HG02840 (cell line): Measurements from ENCODE around the gene JUNB.
A peak's percentile ranks its signal among the peaks of the same experiment; 100 is the strongest.

ENCODE experiments used
- ATAC-seq: cut with Tn5 transposase; IDR thresholded peaks from one replicate; pipeline ENCODE4 v1.9.1; 2021; ENCODE audit warnings: mild to moderate bottlenecking, moderate library complexity, moderate number of reproducible peaks; ENCODE audit not compliant: unreplicated experiment, low FRiP score

JUNB gene

GRCh38 chr19:12791345-12792050 lies at the start of gene JUNB:
TSS of gene JUNB (plus strand) at chr19:12791486. CDS start at chr19:12791772, 286 bp downstream.
- ATAC-seq: peak; percentile 30

- ATAC-seq: no peak
Observed at GRCh38 chr19:12745166-12745897, 46.0 kb upstream of the JUNB start.

DNA sequence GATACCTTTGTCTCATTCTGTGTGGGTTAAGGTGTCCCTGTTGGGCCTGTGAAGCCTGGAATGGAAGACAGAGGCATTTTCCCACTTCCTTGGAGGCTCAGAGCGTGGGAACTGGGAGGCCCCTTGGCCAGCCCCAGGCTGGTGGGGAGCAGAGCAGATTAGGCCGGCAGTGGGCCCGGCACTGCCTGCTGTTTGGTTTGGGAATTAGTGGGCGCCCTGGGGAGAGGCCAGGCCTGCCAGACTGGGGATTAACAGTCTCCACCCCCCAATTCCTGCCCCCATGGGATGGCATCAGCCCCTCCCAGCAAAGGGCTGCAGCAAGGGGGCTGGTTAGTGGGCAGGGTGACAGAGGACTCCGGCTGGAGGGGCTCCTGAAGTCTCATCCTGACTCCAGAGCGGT lies 42.8 kb upstream of the JUNB start:
- no peak for ATAC-seq

DNA sequence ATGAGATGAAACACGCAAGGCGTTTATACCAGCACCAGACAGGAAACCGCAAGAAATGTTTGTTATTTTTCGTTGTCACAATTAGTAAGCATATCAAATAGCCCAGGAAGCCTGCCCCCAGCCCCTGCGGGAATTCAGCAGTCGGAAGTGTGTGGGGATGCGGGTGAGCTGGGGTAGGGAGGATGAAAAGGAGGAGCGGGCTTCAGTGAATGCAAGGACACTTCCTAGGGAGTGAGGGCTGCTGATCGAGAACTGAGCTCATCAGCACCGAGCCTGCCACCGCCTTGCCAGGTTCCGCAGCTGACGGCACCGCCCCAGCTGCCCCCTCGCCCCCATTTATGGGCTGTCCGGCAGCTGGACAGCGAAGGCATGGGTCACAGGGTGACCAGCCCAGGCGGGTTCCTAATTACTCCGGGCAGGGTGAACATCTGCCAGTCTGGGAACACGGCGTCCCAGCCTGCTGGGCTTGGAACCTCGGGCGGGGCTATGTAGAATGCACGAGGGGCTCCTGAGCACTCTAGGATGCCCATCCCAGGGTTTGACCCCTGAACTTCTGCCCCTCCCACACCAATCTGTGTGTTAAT lies 41.3 kb upstream of the JUNB start:
- no peak for ATAC-seq

GRCh38 chr19:12750851-12751250 lies 40.4 kb upstream of the JUNB start:
- ATAC-seq: no peak

GRCh38 chr19:12751635-12752034 lies 39.7 kb upstream of the JUNB start, which contains the start of gene BEST2:
TSS of gene BEST2 (plus strand) at chr19:12751791. CDS start at chr19:12752593, 802 bp downstream.
- ATAC-seq: no peak

- ATAC-seq: no peak
Observed at GRCh38 chr19:12752056-12752781, 39.1 kb upstream of the JUNB start.

- no peak for ATAC-seq
Observed at GRCh38 chr19:12754465-12755196, 36.7 kb upstream of the JUNB start.

DNA sequence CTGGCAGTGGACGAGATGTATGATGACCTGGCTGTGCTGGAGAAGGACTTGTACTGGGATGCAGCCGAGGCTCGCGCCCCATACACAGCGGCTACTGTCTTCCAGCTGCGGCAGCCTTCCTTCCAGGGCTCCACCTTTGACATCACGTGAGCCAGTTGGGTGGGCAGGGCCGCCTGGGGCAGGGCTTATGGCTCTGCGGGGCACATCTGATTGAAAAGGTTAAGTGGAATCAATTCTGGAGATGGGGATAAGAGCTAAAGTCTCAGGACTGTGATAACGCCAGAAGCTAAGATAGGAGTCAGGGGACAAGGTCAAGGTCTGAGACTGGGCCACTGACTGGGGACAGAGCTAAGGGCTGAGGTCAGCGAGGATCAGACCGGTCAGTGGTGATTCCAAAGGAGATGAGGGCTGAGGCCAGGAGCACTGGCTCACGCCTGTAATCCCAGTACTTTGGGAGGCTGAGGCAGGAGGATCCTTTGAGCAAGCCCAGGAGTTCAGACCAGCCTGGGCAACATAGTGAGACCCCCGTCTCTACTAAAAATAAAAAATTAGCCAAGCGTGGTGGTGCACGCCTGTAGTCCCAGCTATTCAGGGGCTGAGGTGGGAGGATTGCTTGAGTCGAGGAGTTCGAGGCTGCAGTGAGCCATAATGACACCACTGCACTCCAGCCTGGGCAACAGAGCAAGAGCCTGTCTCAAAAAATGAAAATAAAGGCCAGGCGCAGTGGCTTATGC lies 35.0 kb upstream of the JUNB start:
- ATAC-seq: no peak

DNA sequence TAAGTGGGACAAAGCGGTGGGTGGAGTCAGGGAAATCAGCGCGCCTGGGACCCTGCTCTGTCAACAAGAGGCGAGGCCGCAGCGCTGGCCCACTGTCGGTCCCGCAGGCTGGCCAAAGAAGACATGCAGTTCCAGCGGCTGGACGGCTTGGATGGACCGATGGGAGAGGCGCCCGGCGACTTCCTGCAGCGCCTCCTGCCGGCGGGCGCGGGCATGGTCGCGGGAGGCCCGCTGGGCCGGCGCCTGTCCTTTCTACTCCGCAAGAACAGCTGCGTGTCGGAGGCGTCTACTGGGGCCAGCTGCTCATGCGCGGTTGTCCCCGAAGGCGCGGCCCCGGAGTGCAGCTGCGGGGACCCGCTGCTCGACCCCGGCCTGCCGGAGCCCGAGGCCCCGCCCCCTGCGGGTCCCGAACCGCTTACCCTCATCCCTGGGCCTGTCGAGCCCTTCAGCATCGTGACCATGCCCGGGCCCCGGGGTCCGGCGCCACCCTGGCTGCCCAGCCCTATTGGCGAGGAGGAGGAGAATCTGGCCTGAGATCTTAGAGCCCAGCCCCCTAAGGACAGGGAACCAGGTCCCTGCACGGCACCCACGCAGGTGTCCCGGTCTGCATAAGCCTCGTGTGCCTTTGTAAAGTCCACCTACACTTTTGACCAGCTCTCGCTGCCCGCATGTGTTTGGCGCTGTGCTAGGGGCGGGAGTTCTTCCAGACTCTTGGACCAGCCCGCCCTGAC lies 33.6 kb upstream of the JUNB start:
- ATAC-seq: no peak

DNA sequence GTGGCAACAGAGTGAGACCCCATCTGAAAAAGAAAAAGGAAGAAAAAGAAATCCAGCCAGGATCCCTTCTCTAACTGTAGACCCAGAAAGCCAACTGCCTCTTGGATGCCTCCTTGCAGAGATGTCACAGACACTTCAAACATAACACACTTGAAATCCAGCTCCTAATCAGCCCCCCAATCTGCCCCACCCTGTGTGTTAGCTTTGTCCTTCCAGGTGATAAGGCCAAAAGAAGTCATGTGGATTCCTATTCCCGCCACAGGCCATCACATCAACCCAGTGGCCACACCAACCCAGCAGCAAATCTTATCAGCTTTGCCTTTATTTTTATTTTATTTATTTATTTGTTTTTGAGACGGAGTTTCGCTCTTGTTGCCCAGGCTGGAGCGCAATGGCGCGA lies 31.6 kb upstream of the JUNB start:
- no peak for ATAC-seq

DNA sequence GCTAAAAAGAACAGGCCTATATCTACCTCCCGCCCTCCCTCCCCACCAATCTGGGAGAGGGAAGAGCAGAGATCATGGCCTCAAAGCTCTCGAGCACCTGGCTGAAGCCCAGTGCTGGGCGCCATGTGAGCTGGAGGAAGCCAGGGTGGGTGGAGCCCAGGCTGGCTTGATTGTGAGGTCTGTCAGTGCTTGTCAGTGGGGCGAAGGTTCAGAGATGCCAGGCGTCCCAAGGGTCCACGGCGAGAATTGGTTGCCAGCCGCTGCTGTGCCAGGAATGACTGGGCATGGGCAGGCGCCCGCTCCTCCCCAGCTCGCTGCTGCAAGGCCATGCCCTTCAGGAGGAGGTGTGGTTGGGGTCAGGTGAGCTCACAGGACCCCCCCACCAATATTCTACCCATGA lies 28.2 kb upstream of the JUNB start:
- no peak for ATAC-seq

DNA sequence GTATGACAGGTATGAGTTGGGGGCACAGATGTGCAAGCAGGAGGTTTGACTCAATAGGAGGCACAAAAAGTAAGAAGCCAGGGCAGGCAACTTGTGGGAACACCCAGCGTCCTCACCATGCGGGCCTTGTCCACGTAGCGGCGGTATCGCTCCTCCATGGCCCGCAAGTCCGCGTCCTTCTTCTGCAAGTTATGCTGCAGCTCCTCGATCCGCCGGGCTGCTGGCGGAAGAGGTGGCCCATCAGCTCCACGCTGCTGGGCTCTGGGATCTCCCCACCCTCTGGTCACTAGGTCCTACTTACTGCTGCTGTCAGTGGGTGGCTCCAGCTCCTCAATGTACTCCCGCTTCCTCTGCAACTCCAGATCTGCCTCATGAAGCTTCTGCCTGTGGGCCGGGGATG lies 26.6 kb upstream of the JUNB start:
- ATAC-seq: no peak

DNA sequence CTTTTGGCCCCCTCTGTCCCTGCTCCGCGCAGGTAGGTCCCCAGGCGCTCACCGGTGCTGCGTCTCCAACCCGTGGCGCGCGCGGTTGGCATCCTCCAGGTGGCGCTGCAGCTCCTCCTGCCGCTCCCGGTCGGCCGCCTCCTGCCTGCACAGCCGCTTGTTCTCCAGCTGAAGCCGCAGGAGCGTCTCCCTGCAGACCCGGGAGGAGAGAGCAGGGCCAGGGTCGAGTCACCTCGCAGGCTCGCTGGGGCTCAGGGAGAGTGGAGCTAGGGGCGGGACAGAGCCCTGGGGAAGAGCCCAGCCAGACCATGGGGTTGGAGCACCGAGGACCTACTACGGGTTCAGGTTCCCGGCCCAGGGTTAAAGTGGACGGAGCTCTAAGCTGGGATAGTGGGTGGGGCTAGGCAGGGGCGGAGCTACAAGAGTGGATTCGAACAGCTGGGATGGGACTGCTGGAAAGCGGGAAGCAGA lies 25.2 kb upstream of the JUNB start:
- ATAC-seq: no peak

GRCh38 chr19:12767150-12767549 lies 24.1 kb upstream of the JUNB start:
- no peak for ATAC-seq

GRCh38 chr19:12767666-12768065 lies 23.6 kb upstream of the JUNB start:
- no peak for ATAC-seq

GRCh38 chr19:12769689-12770088 lies 21.6 kb upstream of the JUNB start:
- no peak for ATAC-seq

DNA sequence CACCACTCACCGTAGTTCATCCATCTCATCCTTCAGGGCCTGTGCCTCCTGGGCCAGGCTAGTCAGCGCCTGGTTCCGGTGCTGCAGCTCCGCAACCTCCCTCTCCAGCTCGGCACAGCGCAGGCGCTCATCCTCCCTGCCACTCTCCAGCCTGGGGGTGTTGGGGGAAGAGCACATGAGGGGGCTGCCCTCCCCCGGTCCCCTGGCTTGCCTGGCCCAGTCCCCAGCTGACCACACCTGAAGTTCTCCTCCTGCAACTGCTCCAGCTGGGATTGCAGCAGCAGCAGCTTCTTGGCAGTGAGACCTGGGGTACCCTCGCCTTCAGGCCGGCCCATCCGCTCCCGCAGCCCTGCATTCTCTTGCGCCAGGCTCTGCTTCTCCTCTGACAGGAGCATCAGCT lies 20.4 kb upstream of the JUNB start:
- no peak for ATAC-seq

DNA sequence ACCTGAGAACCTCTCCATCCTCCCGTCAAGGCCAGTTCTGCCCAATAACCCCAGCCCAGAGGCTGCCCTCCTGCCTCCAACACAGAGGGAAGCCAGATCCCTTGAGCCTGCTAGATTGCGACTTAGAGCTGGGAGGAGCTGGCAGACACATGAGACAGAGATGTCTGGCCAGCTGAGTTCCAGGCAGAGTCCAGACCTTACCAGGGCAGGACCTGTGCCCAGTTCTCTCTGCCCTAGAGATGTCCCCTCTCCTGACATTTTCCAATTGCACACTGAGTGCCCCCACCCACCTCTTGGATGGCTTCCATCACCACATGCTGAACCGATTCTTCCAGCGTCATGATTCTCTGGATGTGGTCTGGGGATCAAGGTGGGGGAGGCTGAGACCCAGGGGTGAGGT lies 19.0 kb upstream of the JUNB start:
- no peak for ATAC-seq
